Ascending aorta (tissue), 2 donors: ENCODE measurements around the gene C5orf34. TPM values are rescaled to one million over a fixed set of nuclear protein-coding genes. Genes with fewer than 3 reads are reported as not detected.

Experiments used
- DNase-seq, 2 donors: peaks; one replicate each; pipeline ENCODE4 v3.0.0-alpha.2; 2019; ENCODE audit warnings: low spot score in 2 of 2
- H3K27ac ChIP-seq, 2 donors: fragments of 200-600 bp; sonication (generic); one replicate each; pipeline ENCODE4 v1.5.1; 2016 to 2017; ENCODE audit warnings: mild to moderate bottlenecking in 1 of 2
- H3K27me3 ChIP-seq: fragments of 200-600 bp; sonication (generic); one replicate; pipeline ENCODE4 v1.5.1; 2017
- H3K36me3 ChIP-seq, 2 donors: fragments of 200-600 bp; sonication (generic); one replicate each; pipeline ENCODE4 v1.5.1; 2016
- H3K4me1 ChIP-seq, 2 donors: fragments of 200-600 bp; sonication (generic); one replicate each; pipeline ENCODE4 v1.5.1; 2016 to 2017; ENCODE audit warnings: mild to moderate bottlenecking in 1 of 2
- H3K4me3 ChIP-seq, 2 donors: fragments of 200-600 bp; sonication (generic); one replicate each; pipeline ENCODE4 v1.5.1; 2016 to 2017; ENCODE audit warnings: mild to moderate bottlenecking in 1 of 2
- H3K9me3 ChIP-seq, 2 donors: fragments of 200-600 bp; sonication (generic); one replicate each; pipeline ENCODE4 v1.5.1; 2016
- intact Hi-C: fragments of 100-400 bp; cut with DNase I; formaldehyde crosslinking; loops from one replicate; pipeline ENCODE4 v1.15.1; 2023
- total RNA-seq: library from RNA; depleted of rRNA; stranded (reverse); fragments of >200 nt; gene quantifications from one replicate; pipeline ENCODE4 v1.1.0, GENCODE V29; 2016
- TF ChIP-seq, protein P1 (sequence below), 3 experiments: fragments of 200-600 bp in 2 of 3; fragments of 450-650 bp in 1 of 3; sonication (generic) in 2 of 3; IDR thresholded peaks; one replicate each; pipeline ENCODE4 v1.5.1; 2016 to 2019; ENCODE audit warnings: antibody characterized with exemption in 3 of 3, mild to moderate bottlenecking in 1 of 3, moderate library complexity in 1 of 3

Gene C5orf34
- not detected for total RNA-seq

DNA sequence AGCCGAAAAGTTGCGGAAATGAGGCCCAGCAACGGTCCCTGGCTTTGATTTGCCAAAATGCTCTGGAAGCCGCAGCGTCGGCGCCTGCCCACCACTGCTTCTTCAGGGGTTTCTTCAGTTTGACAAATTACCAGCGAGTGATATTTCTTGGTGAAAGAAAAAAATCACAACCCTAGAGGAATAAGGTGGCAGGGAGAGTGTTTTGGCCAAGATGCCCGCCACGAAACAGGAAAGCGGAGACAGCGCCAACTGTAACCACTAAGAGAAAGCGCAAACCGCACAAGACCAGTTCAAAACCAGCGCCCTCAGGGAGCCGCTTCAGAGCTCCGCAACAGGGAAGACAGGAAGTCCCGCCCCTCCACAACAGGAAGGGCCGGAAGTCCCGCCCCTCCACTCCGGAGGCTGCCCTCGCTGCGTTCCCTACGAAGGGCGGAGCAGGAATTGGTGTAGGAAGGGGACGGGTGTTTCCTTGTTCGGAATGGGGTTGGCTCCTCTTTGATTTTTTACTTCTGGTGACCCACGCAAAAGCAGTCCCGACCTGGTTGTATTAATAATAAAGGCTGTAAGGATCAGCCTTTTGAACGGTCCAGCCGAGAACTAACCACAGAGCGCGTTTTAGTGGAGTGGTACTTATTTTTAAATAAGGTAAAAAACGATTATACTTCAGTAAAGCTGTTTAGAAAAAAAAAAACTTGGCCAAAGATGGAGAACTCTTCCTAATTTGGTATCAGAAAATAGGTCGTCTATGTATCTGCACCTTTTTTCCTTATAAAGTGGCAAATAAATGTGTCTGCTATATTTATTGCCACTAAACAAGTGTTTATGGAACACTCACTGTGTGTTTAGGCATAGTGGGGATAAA, at the start of gene C5orf34:
TSS of gene C5orf34 (minus strand) at position 333 of the 862 bp plus-strand sequence. CDS start 5,809 bp downstream, outside the sequence.
- TF ChIP-seq, protein P1, sequence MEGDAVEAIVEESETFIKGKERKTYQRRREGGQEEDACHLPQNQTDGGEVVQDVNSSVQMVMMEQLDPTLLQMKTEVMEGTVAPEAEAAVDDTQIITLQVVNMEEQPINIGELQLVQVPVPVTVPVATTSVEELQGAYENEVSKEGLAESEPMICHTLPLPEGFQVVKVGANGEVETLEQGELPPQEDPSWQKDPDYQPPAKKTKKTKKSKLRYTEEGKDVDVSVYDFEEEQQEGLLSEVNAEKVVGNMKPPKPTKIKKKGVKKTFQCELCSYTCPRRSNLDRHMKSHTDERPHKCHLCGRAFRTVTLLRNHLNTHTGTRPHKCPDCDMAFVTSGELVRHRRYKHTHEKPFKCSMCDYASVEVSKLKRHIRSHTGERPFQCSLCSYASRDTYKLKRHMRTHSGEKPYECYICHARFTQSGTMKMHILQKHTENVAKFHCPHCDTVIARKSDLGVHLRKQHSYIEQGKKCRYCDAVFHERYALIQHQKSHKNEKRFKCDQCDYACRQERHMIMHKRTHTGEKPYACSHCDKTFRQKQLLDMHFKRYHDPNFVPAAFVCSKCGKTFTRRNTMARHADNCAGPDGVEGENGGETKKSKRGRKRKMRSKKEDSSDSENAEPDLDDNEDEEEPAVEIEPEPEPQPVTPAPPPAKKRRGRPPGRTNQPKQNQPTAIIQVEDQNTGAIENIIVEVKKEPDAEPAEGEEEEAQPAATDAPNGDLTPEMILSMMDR (IDR thresholded peaks at IDR 0.05): no peak
- H3K36me3 ChIP-seq: no peaks in the 10 kb centered on the region
- peaks cover 0 to 3% of the 10 kb centered on the region in 2 donors for H3K4me1 ChIP-seq
- peak; percentile 89 to 98 for DNase-seq
- intact Hi-C loops: loop anchor here (1.0 to 2.0 kb wide), 3 partner anchors 31 to 202 kb away; partner anchors contain the start of gene HMGCS1
- peak within 1 kb of the TSS; percentile 39 to 87 for H3K4me3 ChIP-seq
- H3K9me3 ChIP-seq: no peaks in the 10 kb centered on the region
- H3K27ac ChIP-seq: peak within 1 kb of the TSS; percentile 84 to 88
- H3K27me3 ChIP-seq: no peaks in the 10 kb centered on the region

DNA sequence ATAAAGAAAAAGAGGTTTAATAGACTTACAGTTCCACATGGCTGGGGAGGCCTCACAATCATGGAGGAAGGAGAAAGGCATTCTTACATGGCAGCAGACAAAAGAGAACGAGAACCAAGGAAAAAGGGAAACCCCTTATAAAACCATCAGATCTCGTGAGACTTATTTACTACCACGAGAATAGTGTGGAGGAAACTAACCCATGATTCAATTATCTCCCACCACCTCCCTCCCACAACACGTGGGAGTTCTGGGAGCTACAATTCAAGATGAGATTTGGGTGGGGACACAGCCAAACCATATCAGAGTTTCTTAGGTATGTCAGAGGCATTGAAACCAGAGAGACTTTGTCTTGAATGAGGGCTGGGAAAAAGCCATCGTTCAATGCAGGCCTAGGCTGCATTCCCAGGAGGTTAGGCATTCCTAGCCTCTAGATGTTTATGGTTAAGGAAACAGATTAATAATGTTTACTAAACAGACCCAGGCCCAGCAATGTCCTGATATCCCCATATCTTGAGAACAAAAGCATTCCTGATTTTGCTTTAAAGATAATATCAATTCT, 49.4 kb upstream of the C5orf34 start:
- intact Hi-C loops: no loop called here
- Histone ChIP-seq H3K4me1 (peaks cover 0 to 8% of the 10 kb centered on the region in 2 donors), H3K27ac (no peak overlapping the region), H3K36me3 (no peaks in the 10 kb centered on the region), H3K27me3 (no peaks in the 10 kb centered on the region), H3K4me3 (no peak overlapping the region), H3K9me3 (no peaks in the 10 kb centered on the region)
- TF ChIP-seq, protein P1 (IDR thresholded peaks at IDR 0.05): no peak
- DNase-seq: no peak

DNA sequence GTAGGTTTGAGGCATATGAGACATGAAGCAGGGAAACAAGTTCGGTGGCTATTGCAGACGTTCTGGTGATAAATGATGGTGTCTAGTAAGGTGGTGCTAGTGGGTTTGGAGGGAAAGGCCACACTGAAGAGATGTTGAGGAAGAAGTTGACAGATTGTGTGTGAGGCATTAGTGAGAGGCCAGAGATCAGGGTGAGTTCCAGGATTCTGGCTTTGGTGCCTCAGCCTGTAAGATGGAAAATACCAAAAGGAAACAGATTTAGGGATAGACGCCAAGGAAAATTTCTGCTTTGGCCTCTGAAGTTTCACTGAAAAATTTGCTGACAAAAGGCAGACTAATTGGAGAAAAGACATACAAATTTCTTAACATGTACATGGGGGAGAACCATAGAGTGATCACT, 48.4 kb upstream of the C5orf34 start:
- Histone ChIP-seq H3K27ac (peak overlapping the region; percentile 55 to 57), H3K9me3 (no peaks in the 10 kb centered on the region), H3K27me3 (no peaks in the 10 kb centered on the region), H3K4me3 (no peak overlapping the region), H3K36me3 (no peaks in the 10 kb centered on the region), H3K4me1 (peaks cover 0 to 8% of the 10 kb centered on the region in 2 donors)
- no peak for DNase-seq
- TF ChIP-seq, protein P1 (IDR thresholded peaks at IDR 0.05): no peak
- intact Hi-C loops: no loop called here

GRCh38 chr5:43561356-43561755, 46.4 kb upstream of the C5orf34 start:
- Histone ChIP-seq H3K9me3 (no peaks in the 10 kb centered on the region), H3K27ac (no peak overlapping the region), H3K4me1 (peaks cover 0 to 8% of the 10 kb centered on the region in 2 donors), H3K27me3 (no peaks in the 10 kb centered on the region), H3K4me3 (no peak overlapping the region), H3K36me3 (no peaks in the 10 kb centered on the region)
- no peak for DNase-seq
- TF ChIP-seq, protein P1 (IDR thresholded peaks at IDR 0.05): no peak
- intact Hi-C loops: no loop called here

- Histone ChIP-seq H3K9me3 (no peaks in the 10 kb centered on the region), H3K36me3 (no peaks in the 10 kb centered on the region), H3K4me1 (peaks cover 0 to 14% of the 10 kb centered on the region in 2 donors), H3K27ac (no peak overlapping the region), H3K4me3 (no peak overlapping the region), H3K27me3 (no peaks in the 10 kb centered on the region)
- intact Hi-C loops: no loop called here
- no peak for DNase-seq
- TF ChIP-seq, protein P1 (IDR thresholded peaks at IDR 0.05): no peak
These were observed 45.2 kb upstream of the C5orf34 start for GRCh38 chr5:43560128-43560527.
